ENCODE measurements around the gene LAMP2.
A peak's percentile ranks its signal among the peaks of the same experiment; 100 is the strongest.
"Not testable (repeated sequence)": the region's sequence is repeated elsewhere in the genome, so short reads cannot be mapped to it uniquely, and the experiment has no call there.

The LAMP2 gene

GRCh38 chrX:120499301-120500072, 30.4 kb upstream of the LAMP2 start:
- CTCF ChIA-PET, result interaction anchor here (0.5 to 1.9 kb wide), 10 partner anchors 15 to 517 kb away, joined by 3 to 20 read pairs (median 4); no protein-coding TSS in a partner anchor
- Histone ChIP-seq H3K36me3 (ENCODE audit: control insufficient read depth in 2 of 2, insufficient read depth in 1 of 2, low read length in 2 of 2) (no peaks in the 10 kb centered on the region), H3K4me1 (ENCODE audit: control insufficient read depth, insufficient read depth, low read length) (no peaks in the 10 kb centered on the region), H3K4me3 (ENCODE audit: low read depth, low read length) (no peak overlapping the region), H3K9me3 (ENCODE audit: control insufficient read depth, insufficient read depth, low read depth, low read length) (no peaks in the 10 kb centered on the region), H3K27ac (ENCODE audit: extremely low read depth, low read depth, low read length) (no peak overlapping the region)
- no peak for TF ChIP-seq ZNF391 (tag by site-specific recombination; IDR thresholded peaks at IDR 0.05; ENCODE audit: borderline replicate concordance, low read depth)
- TF ChIP-seq ZNF274 (IDR thresholded peaks at IDR 0.05; ENCODE audit: low read length), result no peak
- TF ChIP-seq ZNF274 (tag by site-specific recombination; IDR thresholded peaks at IDR 0.05; ENCODE audit: borderline replicate concordance), result no peak
- TF ChIP-seq ZNF621 (tag by site-specific recombination; IDR thresholded peaks at IDR 0.05), result no peak
- no peak for TF ChIP-seq ZNF302 (tag by site-specific recombination; IDR thresholded peaks at IDR 0.05; ENCODE audit: low read depth)
- no peak for TF ChIP-seq MZF1 (tag by site-specific recombination; IDR thresholded peaks at IDR 0.05; ENCODE audit: borderline replicate concordance)
- no peak for TF ChIP-seq ZNF654 (tag by site-specific recombination; IDR thresholded peaks at IDR 0.05; ENCODE audit: low read depth)
- no peak for TF ChIP-seq ZNF155 (tag by site-specific recombination; IDR thresholded peaks at IDR 0.05)
- no peak for TF ChIP-seq PATZ1 (tag by site-specific recombination; IDR thresholded peaks at IDR 0.05)
- TF ChIP-seq ZNF132 (tag by site-specific recombination; IDR thresholded peaks at IDR 0.05; ENCODE audit: borderline replicate concordance), result no peak
- TF ChIP-seq TSHZ1 (tag by site-specific recombination; IDR thresholded peaks at IDR 0.05; ENCODE audit: borderline replicate concordance), result no peak
- no peak for TF ChIP-seq ZNF610 (tag by site-specific recombination; IDR thresholded peaks at IDR 0.05; ENCODE audit: borderline replicate concordance)
- TF ChIP-seq ZNF2 (tag by site-specific recombination; IDR thresholded peaks at IDR 0.05), result no peak
- no peak for TF ChIP-seq ZNF292 (tag by site-specific recombination; IDR thresholded peaks at IDR 0.05; ENCODE audit: borderline replicate concordance, low read depth)
- TF ChIP-seq SP7 (tag by site-specific recombination; IDR thresholded peaks at IDR 0.05), result no peak
- POLR2A ChIA-PET, result no interaction called here

GRCh38 chrX:120490119-120490518, 21.0 kb upstream of the LAMP2 start:
- TF ChIP-seq ZNF280D (tag by site-specific recombination; IDR thresholded peaks at IDR 0.05) (0 out of 2 replicates have a peak, but pooled peaks have one; percentile 63), ZNF146 (tag by site-specific recombination; IDR thresholded peaks at IDR 0.05) (peak; percentile 94)
- CTCF ChIA-PET; H3K9me3 ChIP-seq (ENCODE audit: control insufficient read depth, insufficient read depth, low read depth, low read length); H3K36me3 ChIP-seq (ENCODE audit: control insufficient read depth in 2 of 2, insufficient read depth in 1 of 2, low read length in 2 of 2); H3K4me3 ChIP-seq (ENCODE audit: low read depth, low read length); H3K4me1 ChIP-seq (ENCODE audit: control insufficient read depth, insufficient read depth, low read length); POLR2A ChIA-PET; H3K27ac ChIP-seq (ENCODE audit: extremely low read depth, low read depth, low read length): not testable (repeated sequence)
